ENCODE data around the gene ITSN2.
A peak's percentile ranks its signal among the peaks of the same experiment; 100 is the strongest.

ITSN2 gene

GRCh38 chr2:24228470-24228869 is 131.9 kb downstream of the ITSN2 start:
- FAIRE-seq: no peak
- no peak for DNase-seq (ENCODE audit: extremely low spot score, insufficient read length, low read depth)

GRCh38 chr2:24225499-24226242 is 134.7 kb downstream of the ITSN2 start:
- DNase-seq (ENCODE audit: extremely low spot score, insufficient read length, low read depth) (no peak), FAIRE-seq (no peak)

GRCh38 chr2:24222946-24223345 is 137.4 kb downstream of the ITSN2 start:
- FAIRE-seq: no peak
- DNase-seq (ENCODE audit: extremely low spot score, insufficient read length, low read depth): no peak

GRCh38 chr2:24221343-24222050 is 138.8 kb downstream of the ITSN2 start:
- FAIRE-seq (no peak), DNase-seq (ENCODE audit: extremely low spot score, insufficient read length, low read depth) (no peak)

- no peak for FAIRE-seq
These were observed 139.6 kb downstream of the ITSN2 start for GRCh38 chr2:24220554-24221291.

GRCh38 chr2:24214880-24215279 is 145.5 kb downstream of the ITSN2 start:
- DNase-seq (ENCODE audit: extremely low spot score, insufficient read length, low read depth): peak; percentile 53
- FAIRE-seq: peak; percentile 78

More at GRCh38 chr2:24220554-24221291, 139.6 kb downstream of the ITSN2 start:
- no peak for DNase-seq (ENCODE audit: extremely low spot score, insufficient read length, low read depth)

GRCh38 chr2:24211408-24211807 is 148.9 kb downstream of the ITSN2 start:
- no peak for DNase-seq (ENCODE audit: extremely low spot score, insufficient read length, low read depth)
- FAIRE-seq: no peak

GRCh38 chr2:24210723-24211122 is 149.6 kb downstream of the ITSN2 start:
- FAIRE-seq: no peak
- DNase-seq (ENCODE audit: extremely low spot score, insufficient read length, low read depth): no peak

- no peak for DNase-seq (ENCODE audit: extremely low spot score, insufficient read length, low read depth)
- FAIRE-seq: no peak
These were observed 150.3 kb downstream of the ITSN2 start for GRCh38 chr2:24210106-24210455.

- no peak for DNase-seq (ENCODE audit: extremely low spot score, insufficient read length, low read depth)
- FAIRE-seq: no peak
These were observed 150.8 kb downstream of the ITSN2 start for GRCh38 chr2:24209389-24210105.

GRCh38 chr2:24208490-24208889 is 151.8 kb downstream of the ITSN2 start:
- FAIRE-seq: no peak
- DNase-seq (ENCODE audit: extremely low spot score, insufficient read length, low read depth): no peak

- FAIRE-seq (no peak), DNase-seq (ENCODE audit: extremely low spot score, insufficient read length, low read depth) (no peak)
These were observed 153.0 kb downstream of the ITSN2 start for GRCh38 chr2:24207359-24207758.

GRCh38 chr2:24206714-24207113 is 153.6 kb downstream of the ITSN2 start:
- FAIRE-seq: no peak

GRCh38 chr2:24206242-24206641 is 154.1 kb downstream of the ITSN2 start:
- FAIRE-seq: no peak
- no peak for DNase-seq (ENCODE audit: extremely low spot score, insufficient read length, low read depth)

More at GRCh38 chr2:24206714-24207113, 153.6 kb downstream of the ITSN2 start:
- DNase-seq (ENCODE audit: extremely low spot score, insufficient read length, low read depth): no peak

- DNase-seq (ENCODE audit: extremely low spot score, insufficient read length, low read depth) (no peak), FAIRE-seq (no peak)
These were observed 155.2 kb downstream of the ITSN2 start for GRCh38 chr2:24205131-24205530.

- DNase-seq (ENCODE audit: extremely low spot score, insufficient read length, low read depth) (no peak), FAIRE-seq (no peak)
These were observed 155.8 kb downstream of the ITSN2 start for GRCh38 chr2:24204505-24204904.

GRCh38 chr2:24203787-24204150 is 156.6 kb downstream of the ITSN2 start:
- no peak for DNase-seq (ENCODE audit: extremely low spot score, insufficient read length, low read depth)
- no peak for FAIRE-seq

GRCh38 chr2:24203029-24203786 is 157.1 kb downstream of the ITSN2 start:
- FAIRE-seq (no peak), DNase-seq (ENCODE audit: extremely low spot score, insufficient read length, low read depth) (no peak)

GRCh38 chr2:24200799-24201198 is 159.5 kb downstream of the ITSN2 start:
- no peak for FAIRE-seq
- no peak for DNase-seq (ENCODE audit: extremely low spot score, insufficient read length, low read depth)

Data from GM18507 (cell line).